HG03521 (cell line): ENCODE results near the gene MEGF9.

ENCODE experiments used
- ATAC-seq: cut with Tn5 transposase; IDR thresholded peaks from one replicate; pipeline ENCODE4 v1.9.1; 2021; ENCODE audit warnings: mild to moderate bottlenecking, moderate library complexity; ENCODE audit not compliant: unreplicated experiment

Gene MEGF9

DNA sequence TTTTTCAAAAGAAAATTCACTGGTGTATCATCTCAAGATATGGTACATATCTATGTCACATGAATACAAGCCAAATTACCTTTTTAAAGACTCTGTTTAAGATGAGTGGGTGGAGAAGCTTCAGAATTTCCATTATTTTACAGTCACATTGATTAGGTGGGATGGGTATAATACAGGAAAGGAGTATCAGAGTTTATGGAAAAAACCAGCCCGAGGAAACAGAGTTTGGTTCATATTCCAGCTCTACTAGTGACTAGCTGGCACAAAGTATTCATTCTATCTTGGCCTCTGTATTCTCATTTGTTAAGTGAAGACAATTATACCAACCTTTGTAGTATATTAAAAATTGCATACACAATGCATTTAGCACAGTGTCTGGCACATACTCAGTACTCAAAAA lies 87.8 kb downstream of the MEGF9 start:
- ATAC-seq = no peak

DNA sequence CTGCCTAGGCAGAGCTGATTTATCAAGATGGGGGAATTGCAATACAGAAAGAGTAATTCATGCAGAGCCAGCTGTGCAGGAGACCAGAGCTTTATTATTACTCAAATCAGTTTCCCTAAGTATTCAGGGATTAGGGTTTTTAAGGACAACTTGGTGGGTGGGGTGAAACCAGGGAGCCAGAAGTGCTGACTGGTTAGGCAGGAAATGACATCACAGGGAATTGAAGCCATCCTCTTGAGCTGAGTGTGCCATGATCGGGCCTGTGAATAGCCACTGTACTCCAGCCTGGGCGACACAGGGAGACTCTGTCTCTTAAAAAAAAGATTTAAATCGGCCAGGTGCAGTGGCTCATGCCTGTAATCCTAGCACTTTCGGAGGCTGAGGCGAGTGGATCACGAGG lies 89.0 kb downstream of the MEGF9 start:
- no peak for ATAC-seq

GRCh38 chr9:120622790-120623189 lies 91.5 kb downstream of the MEGF9 start:
- ATAC-seq = no peak

- no peak for ATAC-seq
These were observed 92.3 kb downstream of the MEGF9 start for GRCh38 chr9:120621941-120622340.

DNA sequence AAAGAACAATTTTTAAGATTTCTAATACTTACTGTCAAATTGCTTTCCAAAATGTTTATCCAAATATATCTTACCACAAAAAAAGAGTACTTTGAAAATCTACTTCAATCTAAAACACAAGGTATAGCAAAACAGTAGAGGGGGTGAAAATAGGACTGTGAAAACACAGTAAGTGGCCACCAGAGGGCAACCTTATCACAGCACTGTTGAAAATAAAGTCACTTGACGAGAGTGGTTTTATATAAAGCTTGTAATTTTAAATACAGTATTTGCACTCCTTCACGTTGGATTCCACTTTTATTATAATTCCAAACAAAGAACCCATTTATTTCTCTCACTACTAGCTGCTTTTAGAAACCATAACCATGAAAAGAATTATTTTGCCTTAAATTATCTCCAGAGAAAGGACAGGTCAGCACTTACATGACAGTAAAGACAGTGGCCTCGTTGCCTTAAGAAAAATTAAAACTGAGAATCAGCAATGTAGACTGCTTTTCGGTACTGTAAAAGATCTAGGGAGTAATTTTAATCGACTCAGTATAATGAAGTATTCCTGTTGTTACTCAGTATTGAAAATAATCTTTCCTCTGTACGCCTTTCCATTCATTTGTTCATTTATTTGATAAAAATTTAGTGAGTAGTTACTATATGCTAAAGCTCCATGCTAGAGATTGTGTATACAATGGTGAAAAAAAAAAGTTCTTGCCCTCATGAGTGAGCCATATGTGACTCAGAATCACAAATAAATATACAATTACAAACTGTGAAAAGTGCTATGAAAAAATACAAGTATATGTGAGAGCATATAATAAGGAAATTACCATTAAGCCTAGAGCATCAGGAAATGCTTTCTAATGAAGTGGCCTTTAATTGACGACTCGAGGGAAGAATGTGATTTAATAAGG lies 94.3 kb downstream of the MEGF9 start:
- ATAC-seq = peak; percentile 53

GRCh38 chr9:120616966-120617935 lies 97.0 kb downstream of the MEGF9 start:
- no peak for ATAC-seq

DNA sequence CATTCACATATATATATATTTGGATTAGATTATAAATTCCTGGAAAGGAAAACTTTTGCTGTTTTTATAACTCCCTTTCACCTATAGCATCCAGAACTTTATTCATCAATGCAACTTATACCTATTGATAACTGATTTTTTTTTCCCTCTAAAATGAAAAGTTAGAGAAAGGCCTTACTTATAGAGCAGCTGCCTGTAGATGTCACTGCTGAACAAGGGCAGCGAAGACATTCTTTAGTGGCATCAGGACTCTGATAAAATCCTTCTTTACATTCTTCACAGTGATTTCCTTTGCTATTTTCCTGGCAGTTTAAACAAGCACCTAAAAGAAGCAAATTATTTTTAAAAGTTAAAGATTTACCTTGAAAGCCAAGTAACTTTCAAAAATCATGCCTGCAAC lies 102.1 kb downstream of the MEGF9 start:
- ATAC-seq = no peak

DNA sequence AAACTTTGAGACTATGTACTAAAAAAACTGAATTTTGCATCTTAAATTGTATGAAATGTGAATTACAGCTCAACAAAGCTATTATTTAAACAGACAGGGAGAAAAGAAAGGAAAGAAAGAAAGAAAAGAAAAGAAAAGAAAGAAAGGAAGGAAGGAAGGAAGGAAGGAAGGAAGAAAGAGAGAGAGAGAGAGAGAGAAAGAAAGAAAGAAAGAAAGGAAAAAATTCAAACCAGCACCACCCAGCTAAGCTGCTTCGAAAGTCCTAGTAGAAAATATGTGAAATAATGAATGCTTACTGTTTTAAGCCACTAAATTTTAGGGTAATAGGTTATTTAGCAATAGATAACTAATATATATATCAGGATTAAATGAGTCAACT lies 102.6 kb downstream of the MEGF9 start:
- ATAC-seq = no peak

DNA sequence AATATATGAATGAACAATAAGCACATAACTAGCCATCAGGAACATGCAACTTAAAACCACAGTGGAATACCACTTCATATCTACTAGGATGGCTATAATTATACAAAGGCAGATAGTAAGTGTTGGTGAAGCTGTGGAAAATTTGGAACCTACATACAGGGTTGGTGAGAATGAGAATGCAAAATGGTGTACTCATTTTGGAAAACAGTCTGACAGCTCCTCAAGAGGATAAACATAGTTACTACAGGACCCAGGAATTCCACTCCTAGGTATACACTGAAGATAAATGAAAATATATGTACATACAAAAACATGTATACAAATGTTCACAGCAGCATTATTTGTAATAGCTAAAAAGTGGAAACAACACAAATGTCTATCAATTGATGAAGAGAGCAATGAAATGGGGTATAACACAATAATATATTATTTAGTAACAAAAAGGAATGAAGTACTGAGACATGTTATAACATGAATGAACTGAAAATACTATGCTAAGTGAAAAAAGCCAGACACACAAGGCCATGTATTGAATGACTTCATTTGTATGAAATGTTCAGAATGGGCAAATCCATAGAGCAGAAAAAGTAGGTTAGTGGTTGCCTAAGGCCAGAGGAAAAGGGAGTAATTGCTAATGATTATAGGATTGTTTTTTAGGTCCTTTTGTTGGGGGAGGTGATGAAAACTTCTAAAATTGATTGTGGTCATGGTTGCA lies 103.1 kb downstream of the MEGF9 start:
- ATAC-seq = no peak

- no peak for ATAC-seq
These were observed 104.6 kb downstream of the MEGF9 start for GRCh38 chr9:120609636-120610035.

DNA sequence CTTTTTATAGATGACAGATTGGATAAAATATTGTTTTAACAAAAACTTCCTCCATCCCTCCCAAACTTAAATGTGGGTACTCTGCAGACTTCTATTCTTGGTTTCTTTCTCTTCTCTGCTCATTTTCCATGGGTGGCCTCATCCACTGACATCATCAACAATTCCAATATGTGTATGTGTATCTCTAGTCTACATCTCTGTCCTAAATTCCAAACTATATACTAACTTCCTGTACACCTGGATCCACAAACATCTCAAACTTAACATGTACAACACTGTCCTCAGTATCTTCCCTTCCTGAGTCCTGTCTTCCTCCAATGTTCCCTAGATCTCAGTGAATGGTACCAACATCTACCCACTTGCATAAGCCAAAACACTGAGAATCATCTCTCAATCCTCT lies 105.8 kb downstream of the MEGF9 start:
- no peak for ATAC-seq

DNA sequence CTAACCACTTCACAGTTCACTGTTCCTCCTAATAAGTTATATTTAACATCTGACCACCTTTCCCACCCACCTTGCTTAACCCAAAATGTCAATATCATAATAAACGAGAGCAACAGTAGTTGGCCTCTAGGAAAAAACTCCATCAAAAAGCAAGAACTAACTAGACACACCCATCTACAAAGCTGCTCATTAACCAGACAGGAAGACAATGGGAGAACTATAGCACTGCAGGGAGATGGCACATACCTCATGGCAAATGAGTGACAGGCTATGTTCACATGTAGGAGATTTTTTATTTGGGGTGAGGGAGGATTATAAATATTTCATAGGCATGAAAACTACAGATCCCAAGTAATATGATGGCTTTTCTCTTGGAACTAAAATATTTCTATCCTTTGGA lies 110.7 kb downstream of the MEGF9 start:
- no peak for ATAC-seq

DNA sequence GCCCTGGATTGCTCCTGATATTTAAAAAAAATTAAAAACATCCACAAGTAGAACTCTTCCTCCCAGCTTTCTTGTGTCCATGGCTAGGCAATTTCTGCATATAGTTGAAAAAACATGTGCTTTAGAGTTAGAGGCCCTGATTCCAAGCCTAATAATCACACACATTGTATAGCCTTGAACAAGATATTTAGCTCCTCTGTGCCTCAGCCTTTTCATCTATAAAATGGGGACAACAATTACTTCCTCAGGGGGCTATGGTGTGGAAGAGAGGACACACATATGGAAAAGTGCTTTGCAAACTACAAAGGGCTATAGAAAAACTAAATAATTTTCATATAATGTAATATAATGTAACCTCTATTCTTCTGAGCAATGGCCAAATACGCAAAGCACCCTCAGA lies 111.3 kb downstream of the MEGF9 start:
- ATAC-seq = no peak

GRCh38 chr9:120593955-120594277 lies 120.4 kb downstream of the MEGF9 start:
- no peak for ATAC-seq

GRCh38 chr9:120593250-120593954 lies 120.9 kb downstream of the MEGF9 start:
- ATAC-seq = no peak

- ATAC-seq = no peak
These were observed 122.1 kb downstream of the MEGF9 start for GRCh38 chr9:120592210-120592609.

DNA sequence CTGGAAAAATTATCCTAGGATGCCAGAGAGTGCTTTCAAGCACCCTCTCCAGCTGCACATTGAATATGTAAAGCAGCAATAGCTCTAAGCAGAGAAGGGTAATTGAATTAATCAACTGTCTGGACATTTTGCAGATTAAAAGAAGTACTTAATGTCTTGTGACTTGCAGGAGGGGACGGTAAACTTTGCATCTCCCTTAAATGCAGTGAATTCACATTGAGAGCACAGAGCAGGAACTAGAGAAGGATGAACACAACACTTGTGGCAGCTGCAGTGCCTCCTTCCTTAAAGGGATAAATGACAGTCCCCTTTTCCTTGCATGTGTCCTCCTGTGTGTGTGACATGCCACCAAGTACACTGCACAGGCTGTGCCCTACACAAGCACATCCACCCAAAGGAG lies 126.9 kb downstream of the MEGF9 start:
- ATAC-seq = no peak

DNA sequence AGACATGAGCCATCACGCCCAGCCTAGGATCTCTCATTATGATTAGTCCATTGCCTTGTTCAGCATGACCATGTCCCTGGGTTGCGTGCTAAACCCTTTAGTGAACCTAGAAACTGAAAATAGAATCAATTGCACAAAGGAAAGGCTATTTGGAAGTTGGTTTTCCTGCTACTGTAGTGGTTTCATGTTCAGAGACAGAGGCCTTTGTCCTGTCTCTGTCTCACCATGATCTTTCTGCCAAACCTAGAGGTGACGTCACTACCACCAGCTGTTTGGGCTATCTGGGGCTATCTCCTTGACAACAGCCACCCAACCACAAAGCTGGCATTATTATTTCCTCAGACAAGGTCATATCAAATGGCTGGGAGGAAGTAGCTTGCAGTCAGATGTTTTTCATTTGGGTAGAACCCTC lies 130.3 kb downstream of the MEGF9 start:
- peak; percentile 34 for ATAC-seq

GRCh38 chr9:120580051-120580896 lies 134.0 kb downstream of the MEGF9 start, which contains the start of gene CDK5RAP2:
CDK5RAP2 (minus strand) TSS chr9:120580167; CDS start chr9:120579978, 189 bp downstream.
- ATAC-seq = peak; percentile 97
